M059J (cell line): ENCODE data around the gene GREB1L. TPM values are rescaled to one million over a fixed set of nuclear protein-coding genes. Genes with fewer than 3 reads are reported as not detected.
"Not testable (repeated sequence)": the region's sequence is repeated elsewhere in the genome, so short reads cannot be mapped to it uniquely, and the experiment has no call there.

ENCODE experiments used
- DNase-seq: peaks from one replicate; pipeline ENCODE4 v3.0.0-alpha.2; 2012; ENCODE audit warnings: low read depth
- total RNA-seq: library from RNA; depleted of rRNA; stranded (reverse); fragments of >200 nt; shearing (Covaris generic); gene quantifications from 2 replicates; pipeline ENCODE4 v1.2.3, GENCODE V29; 2014; rRNA removed

Gene GREB1L
- 3.9 and 8.9 TPM in 2 replicates for total RNA-seq

- peak; percentile 68 for DNase-seq
Observed at GRCh38 chr18:21242141-21242779, at the start of gene GREB1L. GREB1L (plus strand) TSS chr18:21242232; CDS start chr18:21383519, 141,287 bp downstream.

GRCh38 chr18:21192308-21192624, 49.8 kb upstream of the GREB1L start:
- DNase-seq, result no peak

- peak; percentile 58 for DNase-seq
Observed at GRCh38 chr18:21194871-21195771, 46.9 kb upstream of the GREB1L start.

- DNase-seq, result peak; percentile 37
Observed at GRCh38 chr18:21196426-21196825, 45.6 kb upstream of the GREB1L start.

- peak; percentile 68 for DNase-seq
Observed at GRCh38 chr18:21203126-21203525, 38.9 kb upstream of the GREB1L start.

GRCh38 chr18:21203542-21204241, 38.3 kb upstream of the GREB1L start:
- DNase-seq, result no peak

- DNase-seq, result no peak
Observed at GRCh38 chr18:21205695-21206094, 36.3 kb upstream of the GREB1L start.

- no peak for DNase-seq
Observed at GRCh38 chr18:21210278-21210677, 31.8 kb upstream of the GREB1L start.

GRCh38 chr18:21210784-21211183, 31.2 kb upstream of the GREB1L start:
- DNase-seq, result no peak

- not testable (repeated sequence) for DNase-seq
Observed at GRCh38 chr18:21214409-21214808, 27.6 kb upstream of the GREB1L start.

- DNase-seq, result no peak
Observed at GRCh38 chr18:21215490-21215889, 26.5 kb upstream of the GREB1L start.

GRCh38 chr18:21218862-21219261, 23.2 kb upstream of the GREB1L start:
- peak; percentile 12 for DNase-seq

GRCh38 chr18:21230436-21230835, 11.6 kb upstream of the GREB1L start:
- peak; percentile 33 for DNase-seq

- DNase-seq, result peak; percentile 45
Observed at GRCh38 chr18:21241301-21242048, 557 bp upstream of the GREB1L start.

GRCh38 chr18:21242780-21243401, 859 bp downstream of the GREB1L start:
- DNase-seq, result peak; percentile 53

GRCh38 chr18:21254576-21254975, 12.5 kb downstream of the GREB1L start:
- DNase-seq, result no peak

GRCh38 chr18:21255211-21255610, 13.2 kb downstream of the GREB1L start:
- DNase-seq, result no peak

- peak; percentile 53 for DNase-seq
Observed at GRCh38 chr18:21257386-21257785, 15.4 kb downstream of the GREB1L start.

GRCh38 chr18:21260621-21261020, 18.6 kb downstream of the GREB1L start:
- DNase-seq, result no peak

GRCh38 chr18:21261352-21261751, 19.3 kb downstream of the GREB1L start:
- no peak for DNase-seq

GRCh38 chr18:21262244-21262643, 20.2 kb downstream of the GREB1L start:
- no peak for DNase-seq
